ENCODE data around the gene GABPA. TPM values are rescaled to one million over a fixed set of nuclear protein-coding genes. Genes with fewer than 3 reads are reported as not detected.
"Not testable (repeated sequence)": the region's sequence is repeated elsewhere in the genome, so short reads cannot be mapped to it uniquely, and the experiment has no call there.

Gene GABPA
- total RNA-seq, 1 experiment from 2014 or later = 22.8 TPM

- no peak for DNase-seq (ENCODE audit: low spot score)
These were observed 2.6 kb downstream of the GABPA start for GRCh38 chr21:25737421-25737820.

GRCh38 chr21:25742900-25743299 lies 8.1 kb downstream of the GABPA start:
- no peak for DNase-seq (ENCODE audit: low spot score)

GRCh38 chr21:25744854-25745253 lies 10.1 kb downstream of the GABPA start:
- DNase-seq (ENCODE audit: low spot score) = no peak

DNA sequence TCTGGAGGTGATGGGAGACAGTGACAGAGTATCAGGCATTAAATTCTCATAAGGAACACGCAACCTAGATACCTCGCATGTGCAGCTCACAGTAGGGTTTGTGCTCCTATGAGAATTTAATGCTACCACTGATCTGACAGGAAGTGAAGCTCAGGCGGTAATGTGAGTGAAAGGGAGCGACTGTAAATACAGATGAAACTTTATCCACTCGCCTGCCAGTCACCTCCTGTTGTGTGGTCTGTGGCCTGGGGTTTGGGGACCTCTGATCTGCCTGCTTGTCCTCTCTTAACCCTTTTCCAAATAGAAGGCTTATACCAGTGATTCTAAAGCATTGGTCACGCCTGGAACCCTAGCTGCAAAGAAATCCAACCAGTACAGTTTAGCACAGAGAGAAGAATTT lies 15.3 kb downstream of the GABPA start:
- DNase-seq (ENCODE audit: low spot score) = no peak

DNA sequence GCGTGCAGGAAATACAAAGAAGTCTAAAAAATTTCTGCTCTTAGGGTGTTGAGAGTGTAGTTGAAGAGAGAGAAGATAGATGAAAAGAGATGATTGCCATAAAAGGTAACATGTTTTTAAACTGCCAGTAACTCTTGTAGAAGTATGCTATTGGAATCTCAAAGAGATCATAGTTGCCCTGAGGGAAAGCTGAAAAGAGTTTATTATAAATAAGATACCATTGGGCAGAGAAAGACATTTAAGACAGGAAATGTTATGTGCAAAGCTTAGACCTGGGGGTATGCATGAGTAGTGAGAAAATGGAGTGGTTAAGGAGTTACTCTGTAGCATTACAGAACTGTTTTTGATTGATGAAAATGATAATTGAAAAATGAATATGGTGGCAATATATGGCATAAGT lies 17.6 kb downstream of the GABPA start:
- DNase-seq (ENCODE audit: low spot score) = no peak

- no peak for DNase-seq (ENCODE audit: low spot score)
These were observed 21.6 kb downstream of the GABPA start for GRCh38 chr21:25756190-25756932.

DNA sequence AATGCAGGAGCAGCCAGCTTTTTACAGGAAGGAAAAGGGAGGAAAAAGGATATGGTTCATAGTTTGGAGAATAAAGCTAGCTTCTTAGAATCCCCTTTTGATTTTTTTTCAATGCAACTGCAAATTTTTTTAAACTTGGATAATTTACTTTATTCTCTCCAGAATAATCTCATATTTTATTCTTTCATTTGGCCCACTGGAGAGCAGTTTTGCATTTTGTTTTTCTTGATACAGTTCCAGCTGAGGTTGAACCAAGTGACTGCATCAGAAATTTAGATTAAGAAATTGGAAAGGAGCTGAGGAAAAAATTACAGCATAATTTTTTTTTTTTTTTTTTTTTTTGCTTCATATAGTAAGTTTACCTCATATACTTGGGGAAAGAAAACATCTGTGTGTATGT lies 22.8 kb downstream of the GABPA start:
- DNase-seq (ENCODE audit: low spot score) = no peak

DNA sequence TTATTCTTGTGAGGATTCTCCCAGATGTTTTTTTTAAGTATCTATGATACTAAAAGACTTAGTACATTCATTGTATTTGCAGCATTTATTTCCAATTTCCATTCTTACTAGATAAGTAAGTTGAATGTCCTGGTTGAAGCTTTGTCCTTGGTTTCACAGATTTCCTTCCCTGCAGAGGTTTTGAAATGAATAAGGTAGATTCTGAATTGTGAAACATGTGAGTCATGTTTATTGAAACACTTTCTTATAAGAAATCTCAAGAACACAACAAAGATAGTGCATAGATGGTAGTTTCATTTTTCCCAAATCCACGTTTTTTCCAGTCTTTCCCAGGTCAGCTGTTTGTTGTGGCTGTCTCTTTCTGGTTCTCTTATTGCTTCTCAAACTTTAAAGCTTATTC lies 24.8 kb downstream of the GABPA start:
- DNase-seq (ENCODE audit: low spot score) = no peak

GRCh38 chr21:25760061-25760460 lies 25.3 kb downstream of the GABPA start:
- no peak for DNase-seq (ENCODE audit: low spot score)

GRCh38 chr21:25760677-25761076 lies 25.9 kb downstream of the GABPA start:
- no peak for DNase-seq (ENCODE audit: low spot score)

DNA sequence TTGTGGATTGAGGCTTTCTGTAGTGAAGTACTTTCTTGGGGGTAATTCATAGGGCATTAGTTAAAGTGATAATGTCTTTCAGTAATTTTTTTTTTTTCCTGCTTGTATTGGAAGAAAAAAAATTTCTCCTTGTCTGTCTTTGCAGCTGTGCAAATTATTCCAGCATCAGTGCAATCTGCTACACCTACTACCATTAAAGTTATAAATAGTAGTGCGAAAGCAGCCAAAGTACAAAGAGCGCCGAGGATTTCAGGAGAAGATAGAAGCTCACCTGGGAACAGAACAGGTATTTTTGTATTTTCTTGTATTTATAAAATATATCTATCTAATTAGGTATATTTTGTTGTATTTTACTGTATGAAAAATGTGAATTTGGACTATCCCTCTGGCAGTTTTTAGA lies 29.3 kb downstream of the GABPA start:
- no peak for DNase-seq (ENCODE audit: low spot score)

GRCh38 chr21:25767921-25768320 lies 33.1 kb downstream of the GABPA start:
- no peak for DNase-seq (ENCODE audit: low spot score)

- no peak for DNase-seq (ENCODE audit: low spot score)
These were observed 37.9 kb downstream of the GABPA start for GRCh38 chr21:25772686-25773085.

GRCh38 chr21:25776440-25776839 lies 41.7 kb downstream of the GABPA start:
- DNase-seq (ENCODE audit: low spot score) = no peak

DNA sequence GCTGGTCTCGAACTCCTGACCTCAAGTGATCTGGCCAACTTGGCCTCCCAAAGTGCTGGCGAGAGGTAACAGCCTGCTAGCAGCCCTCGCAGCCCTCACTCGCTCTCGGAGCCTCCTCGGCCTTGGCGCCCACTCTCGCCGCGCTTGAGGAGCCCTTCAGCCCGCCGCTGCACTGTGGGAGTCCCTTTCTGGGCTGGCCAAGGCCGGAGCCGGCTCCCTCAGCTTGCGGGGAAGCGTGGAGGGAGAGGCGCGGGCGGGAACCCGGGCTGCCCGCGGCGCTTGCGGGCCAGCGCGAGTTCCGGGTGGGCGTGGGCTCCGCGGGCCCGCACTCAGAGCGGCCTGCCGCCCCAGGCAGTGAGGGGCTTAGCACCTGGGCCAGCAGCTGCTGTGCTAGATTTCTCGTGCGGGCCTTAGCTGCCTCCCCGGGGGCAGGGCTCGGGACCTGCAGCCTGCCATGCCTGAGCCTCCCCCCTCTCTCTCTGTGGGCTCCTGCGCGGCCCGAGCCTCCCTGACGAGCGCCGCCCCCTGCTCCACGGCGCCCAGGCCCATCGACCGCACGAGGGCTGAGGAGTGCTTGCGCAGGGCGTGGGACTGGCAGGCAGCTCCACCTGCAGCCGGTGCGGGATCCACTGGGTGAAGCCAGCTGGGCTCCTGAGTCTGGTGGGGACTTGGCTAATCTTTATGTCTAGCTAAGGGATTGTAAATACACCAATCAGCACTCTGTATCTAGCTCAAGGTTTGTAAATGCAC lies 43.5 kb downstream of the GABPA start:
- not testable (repeated sequence) for DNase-seq (ENCODE audit: low spot score)

GRCh38 chr21:25788677-25789076 lies 53.9 kb downstream of the GABPA start:
- no peak for DNase-seq (ENCODE audit: low spot score)

DNA sequence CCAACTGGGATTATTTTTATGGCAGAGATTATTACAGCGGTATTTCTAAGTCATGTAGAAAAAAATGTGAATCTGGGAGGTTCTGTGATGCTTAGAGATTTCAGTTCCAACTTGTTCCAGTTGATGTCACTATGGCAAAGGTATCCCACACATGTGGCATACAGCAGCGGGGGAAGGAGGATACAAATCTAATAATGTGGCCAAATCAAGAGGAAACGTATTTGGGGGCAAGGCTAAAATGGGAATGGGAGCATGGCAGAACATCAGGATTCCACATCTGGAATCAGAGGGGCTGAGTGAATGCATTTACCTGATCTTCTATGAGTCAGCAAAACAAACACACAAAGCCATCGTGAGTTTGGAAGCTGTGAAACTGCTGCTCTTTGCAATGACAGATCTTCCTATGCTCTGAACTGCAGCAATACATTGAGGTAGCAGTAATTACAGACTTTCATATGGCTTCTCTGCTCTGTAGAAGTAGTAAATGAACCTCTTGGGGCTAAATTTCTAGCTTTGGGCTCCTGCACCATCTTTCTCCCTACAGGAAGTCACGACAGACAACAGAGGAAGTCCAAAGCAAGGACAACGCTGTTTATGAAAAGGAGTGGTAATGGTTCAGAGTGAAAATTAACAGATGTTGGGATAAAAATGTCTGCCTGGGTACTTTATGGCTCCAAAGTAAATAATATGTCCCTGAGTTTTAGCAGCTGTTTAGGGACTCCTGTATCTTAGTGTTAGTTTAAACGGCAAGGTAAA lies 55.5 kb downstream of the GABPA start:
- DNase-seq (ENCODE audit: low spot score) = peak; percentile 71

DNA sequence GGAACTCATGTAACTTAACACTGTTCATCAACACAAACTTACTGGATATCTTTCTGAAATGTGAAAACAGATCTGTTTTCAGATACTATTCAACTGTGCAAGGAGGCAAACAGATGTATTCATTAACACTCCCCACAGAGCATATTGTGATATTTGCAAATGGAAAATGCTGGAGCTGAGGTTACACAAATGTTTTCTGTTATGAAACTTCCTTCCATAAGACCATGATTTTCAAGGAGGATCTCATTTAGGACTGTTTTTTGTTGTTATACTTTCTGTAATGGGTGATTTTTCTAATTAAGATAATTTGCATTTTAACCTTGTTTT lies 56.1 kb downstream of the GABPA start:
- no peak for DNase-seq (ENCODE audit: low spot score)

- DNase-seq (ENCODE audit: low spot score) = no peak
These were observed 56.5 kb downstream of the GABPA start for GRCh38 chr21:25791319-25791718.

- DNase-seq (ENCODE audit: low spot score) = peak; percentile 90
These were observed 66.6 kb downstream of the GABPA start for GRCh38 chr21:25801217-25802014.

DNA sequence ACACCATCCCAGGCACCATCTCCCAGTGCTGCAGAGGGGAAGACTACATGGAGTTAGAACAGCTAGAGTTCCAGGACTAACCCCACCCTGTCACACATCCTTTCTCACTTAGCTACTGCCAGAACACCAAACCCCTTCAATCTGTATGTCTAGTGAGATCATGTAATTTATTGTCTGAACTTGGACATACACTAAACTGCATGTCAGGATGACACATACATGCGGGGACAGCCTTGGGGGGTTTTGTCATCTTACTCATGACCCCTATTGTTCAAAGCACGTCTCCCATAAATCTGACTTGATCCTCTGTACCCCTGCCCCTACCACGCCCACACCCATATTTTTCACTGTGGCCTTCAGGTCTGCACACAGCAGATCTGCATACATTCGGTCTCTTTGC lies 71.3 kb downstream of the GABPA start:
- no peak for DNase-seq (ENCODE audit: low spot score)

GRCh38 chr21:25807191-25807590 lies 72.4 kb downstream of the GABPA start:
- no peak for DNase-seq (ENCODE audit: low spot score)

Measured in H4 (cell line).